Progenitor cell of endocrine pancreas (in vitro differentiated cells): ENCODE data around the gene CACNA1E. TPM values are rescaled to one million over a fixed set of nuclear protein-coding genes. Genes with fewer than 3 reads are reported as not detected.

ENCODE experiments used
- DNase-seq: peaks from one replicate; pipeline ENCODE4 v3.0.0; 2021; ENCODE audit warnings: low spot score; ENCODE audit not compliant: unreplicated experiment
- H3K27ac Mint-ChIP-seq: 2 replicates; pipeline ENCODE4 v1.8.0; 2021; ENCODE audit warnings: mild to moderate bottlenecking, moderate library complexity, mixed read lengths
- H3K27me3 Mint-ChIP-seq: 2 replicates; pipeline ENCODE4 v1.8.0; 2021; ENCODE audit warnings: mixed read lengths
- H3K36me3 Mint-ChIP-seq: 2 replicates; pipeline ENCODE4 v1.8.0; 2022; ENCODE audit warnings: mixed read lengths; ENCODE audit not compliant: insufficient read depth
- H3K4me1 Mint-ChIP-seq: 2 replicates; pipeline ENCODE4 v1.8.0; 2021; ENCODE audit warnings: low read depth, mixed read lengths
- H3K4me3 Mint-ChIP-seq: 2 replicates; pipeline ENCODE4 v1.8.0; 2021; ENCODE audit warnings: low read depth, mild to moderate bottlenecking, moderate library complexity, mixed read lengths
- H3K9me3 Mint-ChIP-seq: 2 replicates; pipeline ENCODE4 v1.8.0; 2021; ENCODE audit warnings: low read depth, mixed read lengths
- total RNA-seq: library from RNA; stranded (reverse); gene quantifications from 2 replicates; pipeline ENCODE4 v1.2.1, GENCODE V29; 2021
- TF ChIP-seq, protein P1 (sequence below): fragments of 200-600 bp; sonication (generic); IDR thresholded peaks from one replicate; pipeline ENCODE4 v1.5.0; 2021; ENCODE audit warnings: antibody characterized with exemption, mild to moderate bottlenecking; ENCODE audit not compliant: unreplicated experiment

Gene CACNA1E
- total RNA-seq, 1 donor from 2014 or later: 0.55 TPM

DNA sequence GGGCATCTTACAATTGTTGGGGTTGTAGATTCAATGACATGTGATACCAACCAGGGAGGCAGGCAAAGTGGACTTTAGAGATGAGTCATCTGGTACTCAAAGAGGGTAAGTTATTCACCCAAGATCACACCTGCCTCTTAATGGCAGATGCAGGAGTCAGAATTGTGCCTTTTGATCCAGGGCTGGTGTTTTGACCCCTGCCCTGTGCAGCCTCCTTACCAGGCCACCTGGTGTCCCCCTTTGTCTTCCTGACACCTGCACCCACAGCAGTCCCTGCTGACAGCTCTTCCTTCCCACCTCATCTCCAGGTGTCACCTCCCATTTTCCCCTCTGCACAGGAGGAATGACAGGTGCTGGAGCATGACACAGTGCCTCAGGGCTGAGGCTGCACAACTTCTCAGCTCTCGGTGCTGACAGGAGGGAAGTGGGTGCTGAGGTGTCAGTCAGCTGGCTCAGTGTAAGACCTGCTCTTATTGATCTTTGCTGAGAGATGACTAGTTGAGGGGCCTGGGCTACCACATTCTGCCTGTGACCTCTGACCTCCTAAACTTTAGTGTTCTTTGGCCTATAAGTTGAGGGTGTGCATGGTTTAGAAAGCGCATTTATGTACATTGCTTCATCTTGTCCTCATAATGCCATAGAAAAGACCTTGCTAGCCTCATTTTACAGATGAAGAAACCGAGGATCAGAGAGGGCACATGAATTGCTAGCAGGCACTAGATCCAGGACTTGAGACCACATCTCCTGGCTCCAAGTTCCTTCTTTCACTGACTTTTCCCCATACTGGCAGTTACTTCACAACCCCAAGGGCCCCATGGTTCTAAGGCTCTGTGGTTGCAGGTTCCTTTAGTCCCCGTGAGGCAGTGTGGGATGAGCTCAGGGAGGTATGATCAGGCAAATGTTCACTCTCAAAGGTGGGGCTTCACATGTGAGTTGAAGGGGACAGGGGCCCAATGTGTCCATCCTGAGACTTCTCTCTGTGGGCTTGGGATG is 31.3 kb downstream of the CACNA1E start:
- Mint-ChIP-seq H3K27me3 (peaks cover 52% of the 10 kb centered on the region), H3K27ac (no peak overlapping the region), H3K9me3 (no peaks in the 10 kb centered on the region), H3K4me3 (no peak overlapping the region), H3K36me3 (no peaks in the 10 kb centered on the region), H3K4me1 (peaks cover 2% of the 10 kb centered on the region)
- DNase-seq: no peak
- TF ChIP-seq, protein P1, sequence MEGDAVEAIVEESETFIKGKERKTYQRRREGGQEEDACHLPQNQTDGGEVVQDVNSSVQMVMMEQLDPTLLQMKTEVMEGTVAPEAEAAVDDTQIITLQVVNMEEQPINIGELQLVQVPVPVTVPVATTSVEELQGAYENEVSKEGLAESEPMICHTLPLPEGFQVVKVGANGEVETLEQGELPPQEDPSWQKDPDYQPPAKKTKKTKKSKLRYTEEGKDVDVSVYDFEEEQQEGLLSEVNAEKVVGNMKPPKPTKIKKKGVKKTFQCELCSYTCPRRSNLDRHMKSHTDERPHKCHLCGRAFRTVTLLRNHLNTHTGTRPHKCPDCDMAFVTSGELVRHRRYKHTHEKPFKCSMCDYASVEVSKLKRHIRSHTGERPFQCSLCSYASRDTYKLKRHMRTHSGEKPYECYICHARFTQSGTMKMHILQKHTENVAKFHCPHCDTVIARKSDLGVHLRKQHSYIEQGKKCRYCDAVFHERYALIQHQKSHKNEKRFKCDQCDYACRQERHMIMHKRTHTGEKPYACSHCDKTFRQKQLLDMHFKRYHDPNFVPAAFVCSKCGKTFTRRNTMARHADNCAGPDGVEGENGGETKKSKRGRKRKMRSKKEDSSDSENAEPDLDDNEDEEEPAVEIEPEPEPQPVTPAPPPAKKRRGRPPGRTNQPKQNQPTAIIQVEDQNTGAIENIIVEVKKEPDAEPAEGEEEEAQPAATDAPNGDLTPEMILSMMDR: no peak

DNA sequence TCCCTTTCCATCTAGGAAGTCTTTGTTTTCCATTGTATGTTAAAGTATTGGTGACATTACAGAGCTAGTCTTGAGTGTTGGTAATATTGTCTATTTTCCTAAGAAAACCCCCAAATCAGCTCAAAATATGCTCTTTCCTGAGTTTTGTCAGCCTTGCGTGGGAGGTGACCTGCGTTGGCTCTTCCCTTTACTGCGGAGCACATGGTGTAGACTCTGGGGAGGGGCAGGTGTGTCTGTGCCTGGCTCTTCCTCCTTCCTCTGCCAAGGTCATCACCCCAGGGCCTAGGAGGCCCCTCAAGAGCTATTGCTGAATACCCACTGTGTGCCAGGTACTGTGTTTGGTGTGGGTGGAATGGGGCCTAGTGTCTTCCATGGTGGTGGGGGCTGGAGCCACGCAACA is 33.4 kb downstream of the CACNA1E start:
- H3K4me3 Mint-ChIP-seq: no peak overlapping the region
- H3K36me3 Mint-ChIP-seq: no peaks in the 10 kb centered on the region
- DNase-seq: no peak
- peaks cover 2% of the 10 kb centered on the region for H3K4me1 Mint-ChIP-seq
- H3K27me3 Mint-ChIP-seq: peaks cover 33% of the 10 kb centered on the region
- TF ChIP-seq, protein P1: no peak
- no peaks in the 10 kb centered on the region for H3K9me3 Mint-ChIP-seq
- no peak overlapping the region for H3K27ac Mint-ChIP-seq

DNA sequence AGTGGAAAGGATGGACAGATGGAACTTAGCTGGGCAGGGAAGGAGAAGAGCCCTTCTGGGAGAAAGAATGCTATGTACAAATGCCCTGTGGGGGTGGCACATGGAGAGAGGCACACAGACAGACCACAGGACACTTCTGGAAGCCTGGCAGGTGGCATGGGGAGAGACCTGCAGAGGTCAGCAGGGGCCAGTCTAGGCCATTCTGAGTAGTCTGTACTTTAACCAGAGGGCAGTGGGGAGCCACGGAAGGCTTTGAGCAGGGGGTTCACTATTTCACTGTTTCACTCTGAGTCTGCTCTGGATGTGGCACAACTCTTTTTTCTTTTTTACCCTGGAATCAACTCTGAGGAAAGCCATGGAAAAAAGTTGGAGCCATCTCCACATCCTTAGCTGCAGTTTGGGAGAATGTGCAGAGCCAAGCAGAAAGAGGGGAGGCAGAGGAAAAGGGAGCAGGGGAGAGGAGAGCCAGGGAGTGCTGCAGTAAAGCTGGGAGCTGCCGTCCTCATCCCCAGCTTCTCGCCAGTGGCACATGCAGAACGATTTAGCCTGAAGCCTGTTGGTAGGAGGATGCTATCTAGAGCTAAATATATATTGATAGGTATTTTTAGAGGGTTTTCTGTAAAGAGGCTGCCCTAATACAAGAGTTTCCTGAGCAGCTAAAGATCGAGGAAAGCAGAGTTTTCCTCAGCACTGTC is 34.0 kb downstream of the CACNA1E start:
- Mint-ChIP-seq H3K4me1 (peaks cover 2% of the 10 kb centered on the region), H3K36me3 (no peaks in the 10 kb centered on the region), H3K27me3 (peaks cover 30% of the 10 kb centered on the region), H3K9me3 (no peaks in the 10 kb centered on the region), H3K27ac (no peak overlapping the region), H3K4me3 (no peak overlapping the region)
- TF ChIP-seq, protein P1: no peak
- DNase-seq: no peak

DNA sequence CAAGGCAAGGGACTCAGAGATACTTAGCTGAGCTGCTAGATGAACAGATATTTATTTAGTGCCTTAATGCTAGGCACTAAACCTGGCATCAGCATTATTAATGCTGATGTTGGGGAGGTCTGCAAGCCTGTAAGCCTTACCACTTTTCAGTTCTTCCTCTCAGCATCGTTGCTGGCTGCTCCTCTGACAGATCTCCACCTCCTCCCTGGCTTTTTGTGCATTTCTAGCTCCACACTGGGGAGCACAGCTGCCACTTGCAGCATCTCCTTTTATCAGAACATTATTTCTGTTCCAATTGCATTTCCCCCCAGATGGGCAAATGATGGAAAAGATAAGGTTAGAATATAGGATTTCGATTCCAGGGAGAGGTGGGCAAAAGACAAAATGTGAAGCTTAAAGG is 34.8 kb downstream of the CACNA1E start:
- TF ChIP-seq, protein P1: no peak
- DNase-seq: no peak
- Mint-ChIP-seq H3K9me3 (no peaks in the 10 kb centered on the region), H3K27me3 (peaks cover 33% of the 10 kb centered on the region), H3K4me3 (no peak overlapping the region), H3K36me3 (no peaks in the 10 kb centered on the region), H3K27ac (no peak overlapping the region), H3K4me1 (peaks cover 2% of the 10 kb centered on the region)

DNA sequence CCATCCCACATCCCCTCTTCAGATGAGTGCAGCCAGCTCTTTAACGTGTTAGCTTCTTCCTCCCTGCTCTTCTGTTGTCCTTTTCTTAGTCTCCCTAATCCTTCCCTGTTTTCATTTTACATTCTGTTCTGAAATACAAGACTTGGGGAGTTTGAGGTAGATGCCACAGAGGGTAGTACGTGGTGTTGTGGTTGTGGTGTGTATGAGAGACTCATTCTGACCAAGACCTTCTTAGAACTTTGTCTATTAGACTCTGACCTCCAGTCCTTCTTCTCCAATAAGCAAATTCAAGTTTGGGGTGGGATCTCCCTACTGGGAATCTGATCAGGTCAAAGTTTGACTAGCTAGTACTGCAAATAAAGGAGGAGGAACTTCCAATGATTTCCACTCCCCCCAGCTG is 39.5 kb downstream of the CACNA1E start:
- no peak for DNase-seq
- H3K36me3 Mint-ChIP-seq: no peaks in the 10 kb centered on the region
- H3K27me3 Mint-ChIP-seq: peaks cover 19% of the 10 kb centered on the region
- no peak overlapping the region for H3K27ac Mint-ChIP-seq
- TF ChIP-seq, protein P1: no peak
- no peaks in the 10 kb centered on the region for H3K4me1 Mint-ChIP-seq
- no peak overlapping the region for H3K4me3 Mint-ChIP-seq
- H3K9me3 Mint-ChIP-seq: peaks cover 3% of the 10 kb centered on the region
